Coronary artery (tissue), 2 donors: ENCODE results near the gene BCL2.

ENCODE experiments used
- DNase-seq: peaks from one replicate; pipeline ENCODE4 v3.0.0-alpha.2; 2017; ENCODE audit warnings: low spot score
- H3K27ac ChIP-seq, 2 donors: fragments of 200-600 bp; sonication (generic); one replicate each; pipeline ENCODE4 v1.5.1; 2016 to 2019
- H3K4me3 ChIP-seq: fragments of 200-600 bp; sonication (generic); 2 replicates; pipeline ENCODE4 v1.5.1; 2016; ENCODE audit warnings: mild to moderate bottlenecking, moderate library complexity
- TF ChIP-seq, protein P1 (sequence below): fragments of 200-600 bp; sonication (generic); IDR thresholded peaks from one replicate; pipeline ENCODE4 v1.5.1; 2019; ENCODE audit warnings: antibody characterized with exemption

The BCL2 gene

GRCh38 chr18:63199743-63200241, 119.8 kb downstream of the BCL2 start:
- no peak for DNase-seq
- TF ChIP-seq, protein P1, sequence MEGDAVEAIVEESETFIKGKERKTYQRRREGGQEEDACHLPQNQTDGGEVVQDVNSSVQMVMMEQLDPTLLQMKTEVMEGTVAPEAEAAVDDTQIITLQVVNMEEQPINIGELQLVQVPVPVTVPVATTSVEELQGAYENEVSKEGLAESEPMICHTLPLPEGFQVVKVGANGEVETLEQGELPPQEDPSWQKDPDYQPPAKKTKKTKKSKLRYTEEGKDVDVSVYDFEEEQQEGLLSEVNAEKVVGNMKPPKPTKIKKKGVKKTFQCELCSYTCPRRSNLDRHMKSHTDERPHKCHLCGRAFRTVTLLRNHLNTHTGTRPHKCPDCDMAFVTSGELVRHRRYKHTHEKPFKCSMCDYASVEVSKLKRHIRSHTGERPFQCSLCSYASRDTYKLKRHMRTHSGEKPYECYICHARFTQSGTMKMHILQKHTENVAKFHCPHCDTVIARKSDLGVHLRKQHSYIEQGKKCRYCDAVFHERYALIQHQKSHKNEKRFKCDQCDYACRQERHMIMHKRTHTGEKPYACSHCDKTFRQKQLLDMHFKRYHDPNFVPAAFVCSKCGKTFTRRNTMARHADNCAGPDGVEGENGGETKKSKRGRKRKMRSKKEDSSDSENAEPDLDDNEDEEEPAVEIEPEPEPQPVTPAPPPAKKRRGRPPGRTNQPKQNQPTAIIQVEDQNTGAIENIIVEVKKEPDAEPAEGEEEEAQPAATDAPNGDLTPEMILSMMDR: no peak
- Histone ChIP-seq H3K27ac (no peak overlapping the region), H3K4me3 (peak overlapping the region; percentile 9)

- DNase-seq: no peak
- no peak overlapping the region for H3K27ac ChIP-seq
- TF ChIP-seq, protein P1: no peak
- H3K4me3 ChIP-seq: peak overlapping the region; percentile 9
These were observed 120.5 kb downstream of the BCL2 start for GRCh38 chr18:63198868-63199742.

GRCh38 chr18:63198098-63198760, 121.3 kb downstream of the BCL2 start:
- TF ChIP-seq, protein P1: no peak
- H3K27ac ChIP-seq: no peak overlapping the region
- DNase-seq: no peak
- no peak overlapping the region for H3K4me3 ChIP-seq

DNA sequence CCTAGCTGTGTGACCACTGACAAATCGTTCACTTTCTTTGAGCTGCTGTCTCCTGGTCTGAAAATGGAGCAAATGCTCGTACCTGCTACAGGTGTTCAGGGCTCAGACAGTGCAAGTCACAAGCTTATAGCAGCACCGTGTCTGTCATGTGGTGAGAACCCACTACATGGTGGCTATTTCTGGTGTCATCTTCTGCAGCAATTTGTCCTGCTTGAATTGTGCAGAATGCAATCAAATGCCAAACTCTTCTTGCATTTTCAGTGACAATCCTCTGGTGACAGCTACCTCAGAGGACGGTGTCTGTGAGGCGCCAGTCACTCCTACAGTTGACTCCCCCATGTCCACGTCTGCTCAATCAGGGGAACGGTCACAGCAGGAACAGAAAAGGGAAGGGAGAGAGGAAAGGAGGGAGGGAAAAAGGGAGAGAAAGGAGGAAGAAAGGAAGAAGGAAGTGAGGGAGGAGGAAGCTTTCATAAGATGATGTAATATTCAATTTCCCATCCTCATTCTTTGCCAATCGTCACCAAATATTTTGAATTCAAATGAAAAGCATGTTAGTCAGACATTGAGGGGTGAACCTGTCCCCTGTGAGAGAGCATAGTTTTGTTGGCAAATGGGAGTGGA, 122.2 kb downstream of the BCL2 start:
- no peak overlapping the region for H3K27ac ChIP-seq
- TF ChIP-seq, protein P1: no peak
- no peak overlapping the region for H3K4me3 ChIP-seq
- no peak for DNase-seq

DNA sequence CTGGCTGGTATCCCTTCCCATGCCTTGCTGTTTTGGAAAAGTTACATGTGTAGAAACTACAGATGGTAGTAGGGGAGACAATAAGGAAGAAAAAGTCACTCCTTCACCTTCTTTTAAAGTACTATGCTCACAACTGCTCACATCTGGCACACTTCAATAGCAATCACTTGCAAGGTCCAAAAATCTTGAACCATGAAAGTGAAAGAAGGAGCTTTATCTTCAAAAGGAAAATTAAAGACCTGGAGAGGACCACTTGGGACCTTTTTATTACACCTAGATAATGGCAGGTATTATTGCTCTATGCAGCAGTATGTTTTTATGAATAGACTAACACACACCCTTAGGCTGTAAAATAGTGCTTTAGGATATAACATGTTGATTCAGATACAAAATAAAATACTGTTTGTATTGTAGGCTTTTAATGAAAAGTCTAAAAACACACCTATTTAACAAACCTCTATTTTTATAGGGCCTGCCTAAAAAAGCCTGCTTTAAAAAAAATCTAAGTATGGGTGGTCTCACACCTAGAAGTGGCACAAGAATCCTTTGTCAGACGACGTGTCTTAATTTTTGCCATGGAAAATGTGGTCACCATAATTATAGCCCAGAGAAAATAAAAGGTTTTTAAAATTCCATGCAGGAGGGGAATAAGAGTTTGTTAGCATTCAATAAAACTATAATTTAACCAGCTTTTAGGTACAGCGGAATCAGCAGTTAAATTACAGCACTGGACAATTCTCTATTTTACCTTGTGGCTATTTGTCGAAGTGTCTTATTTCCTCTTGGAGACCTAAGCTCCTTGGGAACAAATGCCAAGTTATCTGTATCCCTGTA, 124.0 kb downstream of the BCL2 start:
- no peak for DNase-seq
- no peak overlapping the region for H3K27ac ChIP-seq
- TF ChIP-seq, protein P1: no peak
- H3K4me3 ChIP-seq: no peak overlapping the region

DNA sequence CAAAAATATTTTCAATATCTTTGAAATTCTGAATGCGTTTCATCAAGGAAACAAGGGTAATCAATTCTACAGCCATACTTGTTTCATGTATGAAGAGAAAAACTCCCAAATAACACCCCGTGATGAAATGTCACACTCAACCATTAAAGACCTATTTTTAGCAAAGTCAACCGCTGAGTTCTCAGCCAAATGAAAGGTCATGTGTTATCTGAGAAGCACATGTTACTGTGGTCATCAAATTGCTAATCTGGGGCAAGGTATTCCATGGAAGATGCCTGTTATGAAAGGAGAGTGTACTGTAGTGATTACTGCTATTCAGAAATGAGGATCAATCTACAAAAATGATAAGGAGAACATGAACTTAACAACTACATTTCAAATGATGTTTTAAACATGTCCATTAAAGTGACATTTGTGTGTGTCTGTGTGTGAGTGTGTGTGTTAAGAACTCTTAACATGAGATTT, 126.7 kb downstream of the BCL2 start:
- DNase-seq: no peak
- H3K27ac ChIP-seq: no peak overlapping the region
- TF ChIP-seq, protein P1: no peak
- no peak overlapping the region for H3K4me3 ChIP-seq
